GM19240 (cell line): Measurements from ENCODE around the gene GTSE1.

Experiments used
- DNase-seq: peaks from one replicate; pipeline ENCODE4 v3.0.0; 2011; ENCODE audit warnings: low spot score; ENCODE audit not compliant: insufficient read length

GTSE1 gene

GRCh38 chr22:46377525-46378425, 81.1 kb downstream of the GTSE1 start:
- DNase-seq, result no peak

- no peak for DNase-seq
Observed at GRCh38 chr22:46378426-46379065, 81.9 kb downstream of the GTSE1 start.

GRCh38 chr22:46379066-46379930, 82.6 kb downstream of the GTSE1 start:
- DNase-seq, result no peak

GRCh38 chr22:46380069-46380468, 83.4 kb downstream of the GTSE1 start:
- DNase-seq, result no peak
